GM12874 (cell line): ENCODE data around the gene PET100.

Experiments
- TF ChIP-seq, protein P1 (sequence below): IDR thresholded peaks from 2 replicates; pipeline ENCODE4 v1.5.1; 2011; ENCODE audit warnings: low read depth, mild to moderate bottlenecking, control low read depth, low read length, moderate library complexity; ENCODE audit not compliant: insufficient read depth

The PET100 gene

DNA sequence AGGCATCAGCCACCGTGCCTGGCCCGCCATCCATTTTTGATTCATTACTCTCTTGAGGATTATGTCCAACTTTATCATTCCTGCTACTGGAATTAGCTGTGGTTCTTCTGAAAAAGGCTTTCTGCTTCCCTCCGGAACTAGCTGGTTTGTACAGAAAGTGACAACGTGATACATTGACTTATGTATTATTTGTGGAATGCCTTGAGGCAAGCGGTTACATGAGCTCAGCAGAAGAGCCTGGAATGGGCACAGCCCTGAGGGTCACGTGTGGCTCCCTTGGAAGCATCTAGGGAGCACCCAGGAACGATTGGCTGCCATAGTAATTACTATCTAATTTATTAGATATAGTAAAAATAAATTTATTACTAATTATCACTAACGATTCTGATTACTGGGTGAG is 24.8 kb downstream of the PET100 start:
- TF ChIP-seq, protein P1, sequence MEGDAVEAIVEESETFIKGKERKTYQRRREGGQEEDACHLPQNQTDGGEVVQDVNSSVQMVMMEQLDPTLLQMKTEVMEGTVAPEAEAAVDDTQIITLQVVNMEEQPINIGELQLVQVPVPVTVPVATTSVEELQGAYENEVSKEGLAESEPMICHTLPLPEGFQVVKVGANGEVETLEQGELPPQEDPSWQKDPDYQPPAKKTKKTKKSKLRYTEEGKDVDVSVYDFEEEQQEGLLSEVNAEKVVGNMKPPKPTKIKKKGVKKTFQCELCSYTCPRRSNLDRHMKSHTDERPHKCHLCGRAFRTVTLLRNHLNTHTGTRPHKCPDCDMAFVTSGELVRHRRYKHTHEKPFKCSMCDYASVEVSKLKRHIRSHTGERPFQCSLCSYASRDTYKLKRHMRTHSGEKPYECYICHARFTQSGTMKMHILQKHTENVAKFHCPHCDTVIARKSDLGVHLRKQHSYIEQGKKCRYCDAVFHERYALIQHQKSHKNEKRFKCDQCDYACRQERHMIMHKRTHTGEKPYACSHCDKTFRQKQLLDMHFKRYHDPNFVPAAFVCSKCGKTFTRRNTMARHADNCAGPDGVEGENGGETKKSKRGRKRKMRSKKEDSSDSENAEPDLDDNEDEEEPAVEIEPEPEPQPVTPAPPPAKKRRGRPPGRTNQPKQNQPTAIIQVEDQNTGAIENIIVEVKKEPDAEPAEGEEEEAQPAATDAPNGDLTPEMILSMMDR, result no peak

DNA sequence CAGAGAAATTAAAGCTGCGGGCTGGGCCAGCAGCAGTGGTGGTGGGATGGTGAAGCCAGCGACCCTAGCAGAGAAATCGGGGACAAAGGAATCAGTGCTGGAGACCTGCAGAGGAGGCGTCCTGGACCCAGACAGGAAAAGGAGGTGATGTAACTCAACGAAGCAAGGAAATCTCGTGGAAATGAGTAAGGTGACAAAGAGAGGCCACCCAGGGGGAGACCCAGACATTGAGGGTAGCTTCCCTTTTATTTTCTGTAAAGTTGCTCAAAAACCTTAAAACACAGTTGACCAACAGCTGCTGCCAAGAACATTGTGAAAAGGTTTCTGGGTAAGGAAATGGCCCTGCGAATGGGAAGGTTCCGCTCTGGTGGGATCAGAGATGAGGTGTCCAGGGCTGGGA is 26.0 kb downstream of the PET100 start:
- TF ChIP-seq, protein P1, result no peak

DNA sequence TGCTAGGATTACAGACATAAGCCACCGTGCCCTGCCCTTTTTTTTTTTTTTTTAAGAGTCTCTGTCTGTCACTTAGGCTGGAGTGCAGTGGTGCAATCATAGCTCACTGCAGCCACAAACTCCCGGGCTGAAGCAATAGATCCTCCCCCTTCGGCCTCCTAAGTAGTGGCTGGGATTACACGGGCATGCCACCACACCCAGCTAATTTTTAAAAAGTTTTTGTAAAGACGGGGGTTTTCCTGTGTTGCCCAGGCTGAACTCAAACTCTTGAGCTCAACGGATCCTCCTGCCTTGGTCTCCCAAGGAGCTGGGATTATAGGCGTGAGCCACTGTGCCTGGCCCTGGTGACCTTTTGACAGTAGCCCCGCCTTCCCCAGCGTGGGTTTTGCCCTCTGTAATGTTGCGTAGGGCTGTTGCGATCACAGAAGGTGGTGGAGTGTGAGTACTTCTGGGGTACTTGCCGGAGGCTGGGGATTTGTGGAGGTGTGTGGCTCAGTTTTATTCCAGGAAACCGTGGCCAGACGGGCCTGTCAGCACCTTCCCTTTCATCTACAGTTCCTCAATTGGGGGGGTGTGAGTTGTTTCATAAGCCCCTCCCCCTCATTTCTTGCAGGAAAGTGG is 27.6 kb downstream of the PET100 start:
- TF ChIP-seq, protein P1, result no peak

DNA sequence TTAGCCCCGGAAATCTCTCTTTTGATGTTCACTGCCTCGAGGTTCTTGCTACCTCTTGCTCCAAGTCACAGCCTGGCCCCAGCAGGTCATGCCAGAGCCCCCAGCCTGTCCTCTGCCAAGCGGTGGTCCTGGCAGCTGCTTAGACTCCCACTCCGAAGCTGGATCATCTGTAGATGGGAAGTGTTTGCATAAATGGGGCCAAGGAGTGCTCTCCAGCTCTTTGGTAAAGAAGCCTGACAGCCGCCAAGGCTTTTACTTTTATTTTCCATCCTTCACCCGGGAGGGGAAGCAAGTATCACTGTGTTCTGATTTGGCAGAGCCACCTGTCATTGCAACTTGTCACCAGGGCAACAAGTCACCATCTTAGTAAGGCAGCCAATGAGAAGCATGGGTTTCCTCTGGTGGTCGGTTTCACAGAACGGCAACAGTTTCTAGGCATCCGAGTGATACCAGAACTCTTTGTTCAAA is 28.7 kb downstream of the PET100 start:
- TF ChIP-seq, protein P1, result no peak

DNA sequence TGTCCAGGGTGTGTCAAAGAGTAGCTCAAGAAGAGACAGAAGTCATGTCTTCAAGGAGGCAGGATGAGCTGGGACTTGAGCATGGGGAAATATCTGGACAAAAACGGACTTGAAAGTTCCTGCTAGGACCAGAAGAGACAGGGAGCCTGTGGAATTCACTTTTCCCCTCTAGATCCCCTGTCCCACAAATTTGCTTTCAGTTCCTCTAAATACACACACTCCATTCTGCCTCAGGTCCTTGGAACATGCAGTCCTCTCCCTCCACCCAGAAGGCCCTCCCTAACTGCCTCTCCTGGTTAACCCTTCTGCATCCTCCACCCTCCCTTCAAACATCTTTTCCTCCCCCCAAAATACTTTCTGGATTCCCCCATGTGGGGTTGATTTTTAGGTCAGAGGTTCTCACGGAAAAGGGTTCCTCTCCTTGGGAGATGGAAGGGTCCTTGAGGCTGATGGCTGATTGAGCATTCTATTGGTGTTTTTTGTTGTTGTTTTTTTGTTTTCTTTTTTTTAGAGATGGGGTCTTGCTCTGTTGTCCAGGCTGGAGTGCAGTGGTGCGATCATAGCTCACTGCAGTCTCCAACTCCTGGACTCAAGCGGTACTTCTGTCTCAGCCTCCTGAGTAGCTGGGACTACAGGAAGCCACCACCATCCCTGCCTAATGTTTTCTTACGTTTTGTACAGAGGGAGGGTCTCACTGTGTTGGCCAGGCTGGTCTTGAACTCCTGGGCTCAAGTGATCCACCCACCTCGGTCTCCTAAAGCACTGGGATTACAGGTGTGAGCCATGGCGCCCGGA is 32.3 kb downstream of the PET100 start:
- TF ChIP-seq, protein P1, result no peak

DNA sequence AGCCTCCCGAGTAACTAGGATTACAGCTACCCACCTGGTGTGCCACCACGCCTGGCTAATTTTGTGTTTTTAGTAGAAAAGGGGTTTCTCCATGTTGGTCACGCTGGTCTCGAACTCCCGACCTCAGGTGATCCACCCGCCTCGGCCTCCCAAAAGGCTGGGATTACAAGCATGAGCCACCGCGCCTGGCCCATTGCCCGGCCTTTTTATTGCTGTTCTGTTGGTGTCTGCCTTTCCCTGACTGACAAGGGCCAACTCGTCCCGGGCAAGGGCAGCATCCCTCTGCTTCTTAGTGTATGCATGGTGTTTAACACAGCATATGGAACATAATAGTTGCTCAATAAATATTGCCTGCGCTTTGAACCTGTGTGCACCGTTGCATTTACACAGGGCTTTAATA is 33.1 kb downstream of the PET100 start:
- TF ChIP-seq, protein P1, result no peak

DNA sequence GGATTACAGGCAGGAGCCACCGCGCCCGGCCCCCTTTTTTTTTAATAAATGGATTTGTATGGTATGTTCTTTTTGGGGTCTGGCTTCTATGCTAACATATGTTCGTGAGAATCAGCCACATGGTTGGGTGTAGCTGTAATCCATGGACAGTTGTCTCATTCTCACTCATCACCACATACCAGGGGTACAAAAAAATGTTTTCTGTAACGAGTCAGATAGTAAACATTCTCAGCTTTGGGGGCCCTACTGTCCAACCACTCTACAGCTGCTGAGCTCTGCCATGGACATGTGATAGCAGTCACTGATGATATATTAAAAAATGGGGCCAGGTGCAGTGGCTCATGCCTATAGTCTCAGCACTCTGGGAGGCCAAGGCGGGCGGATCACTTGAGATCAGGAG is 34.1 kb downstream of the PET100 start:
- TF ChIP-seq, protein P1, result no peak
